B cell (primary cell): ENCODE measurements around the gene EYS.

ENCODE experiments used
- EZH2 ChIP-seq: IDR thresholded peaks from 2 replicates; pipeline ENCODE4 v1.6.1; 2012; ENCODE audit warnings: borderline replicate concordance, low read depth, mild to moderate bottlenecking, moderate library complexity, low read length; ENCODE audit not compliant: insufficient read depth, poor library complexity, severe bottlenecking
- TF ChIP-seq, protein P1 (sequence below): fragments of 200-600 bp; IDR thresholded peaks from one replicate; pipeline ENCODE4 v1.8.0; 2022; ENCODE audit warnings: antibody characterized with exemption, mild to moderate bottlenecking

DNA sequence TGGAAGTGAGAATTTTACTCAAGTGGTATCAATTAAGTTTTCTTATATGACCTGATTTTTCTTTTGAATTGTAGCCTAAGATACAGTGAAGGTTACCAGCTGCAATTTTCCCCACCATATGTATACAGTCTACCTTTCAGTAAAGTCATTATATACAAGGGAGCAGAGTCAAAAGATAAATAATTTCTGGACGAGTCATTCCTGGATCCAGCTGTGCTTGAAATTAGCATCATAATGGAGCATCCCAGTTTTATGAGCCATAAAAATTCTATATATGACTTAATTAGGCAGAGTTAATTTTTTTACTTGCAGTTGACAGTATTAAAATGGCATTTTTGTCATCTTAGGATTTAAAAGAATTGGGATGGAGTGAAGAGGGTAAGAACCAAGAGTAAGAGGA, 1063.0 kb downstream of the EYS start:
- TF ChIP-seq, protein P1, sequence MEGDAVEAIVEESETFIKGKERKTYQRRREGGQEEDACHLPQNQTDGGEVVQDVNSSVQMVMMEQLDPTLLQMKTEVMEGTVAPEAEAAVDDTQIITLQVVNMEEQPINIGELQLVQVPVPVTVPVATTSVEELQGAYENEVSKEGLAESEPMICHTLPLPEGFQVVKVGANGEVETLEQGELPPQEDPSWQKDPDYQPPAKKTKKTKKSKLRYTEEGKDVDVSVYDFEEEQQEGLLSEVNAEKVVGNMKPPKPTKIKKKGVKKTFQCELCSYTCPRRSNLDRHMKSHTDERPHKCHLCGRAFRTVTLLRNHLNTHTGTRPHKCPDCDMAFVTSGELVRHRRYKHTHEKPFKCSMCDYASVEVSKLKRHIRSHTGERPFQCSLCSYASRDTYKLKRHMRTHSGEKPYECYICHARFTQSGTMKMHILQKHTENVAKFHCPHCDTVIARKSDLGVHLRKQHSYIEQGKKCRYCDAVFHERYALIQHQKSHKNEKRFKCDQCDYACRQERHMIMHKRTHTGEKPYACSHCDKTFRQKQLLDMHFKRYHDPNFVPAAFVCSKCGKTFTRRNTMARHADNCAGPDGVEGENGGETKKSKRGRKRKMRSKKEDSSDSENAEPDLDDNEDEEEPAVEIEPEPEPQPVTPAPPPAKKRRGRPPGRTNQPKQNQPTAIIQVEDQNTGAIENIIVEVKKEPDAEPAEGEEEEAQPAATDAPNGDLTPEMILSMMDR, result no peak
- no peak for TF ChIP-seq EZH2
